Measurements from ENCODE around the gene PARVG. TPM values are rescaled to one million over a fixed set of nuclear protein-coding genes. Genes with fewer than 3 reads are reported as not detected.

The PARVG gene
- total RNA-seq, 4 donors from 2014 or later = 0.19 to 4.8 (median 2.7) TPM

- Histone ChIP-seq H3K4me3 (no peak overlapping the region), H3K4me1 (peaks cover 2 to 6% of the 10 kb centered on the region in 2 donors), H3K27me3 (no peaks in the 10 kb centered on the region), H3K9me3 (no peaks in the 10 kb centered on the region), H3K36me3 (no peaks in the 10 kb centered on the region), H3K27ac (no peak overlapping the region)
- intact Hi-C loops (cut with DNase I; ENCODE audit: low total_unique reads) (no loop called here), in situ Hi-C loops (cut with MboI; ENCODE audit: low sequenced_read_pairs in 4 of 4) (no loop called here)
- no peak for ATAC-seq
- no peak for TF ChIP-seq CTCF (IDR thresholded peaks at IDR 0.05 in 4 of 5, conservative IDR thresholded peaks at IDR 0.05 in 1 of 5)
- TF ChIP-seq POLR2A (IDR thresholded peaks at IDR 0.05) = no peak
- no peak for DNase-seq
These were observed 26.7 kb downstream of the PARVG start for GRCh38 chr22:44207173-44207980.

- no peaks in the 10 kb centered on the region for H3K27me3 ChIP-seq
- DNase-seq = no peak
- no peak overlapping the region for H3K4me3 ChIP-seq
- H3K4me1 ChIP-seq = peaks cover 8 to 10% of the 10 kb centered on the region in 2 donors
- H3K36me3 ChIP-seq = no peaks in the 10 kb centered on the region
- no peaks in the 10 kb centered on the region for H3K9me3 ChIP-seq
- no peak for TF ChIP-seq CTCF (IDR thresholded peaks at IDR 0.05 in 4 of 5, conservative IDR thresholded peaks at IDR 0.05 in 1 of 5)
- TF ChIP-seq POLR2A (IDR thresholded peaks at IDR 0.05) = no peak
- in situ Hi-C loops (cut with MboI; ENCODE audit: low sequenced_read_pairs in 4 of 4) = no loop called here
- H3K27ac ChIP-seq = no peak overlapping the region
- ATAC-seq = no peak
- intact Hi-C loops (cut with DNase I; ENCODE audit: low total_unique reads) = no loop called here
These were observed 27.2 kb downstream of the PARVG start for GRCh38 chr22:44207981-44208317.

- in situ Hi-C loops (cut with MboI; ENCODE audit: low sequenced_read_pairs in 4 of 4) = no loop called here
- Histone ChIP-seq H3K27ac (no peak overlapping the region), H3K36me3 (no peaks in the 10 kb centered on the region), H3K4me1 (peaks cover 9 to 10% of the 10 kb centered on the region in 2 donors), H3K4me3 (no peak overlapping the region), H3K9me3 (no peaks in the 10 kb centered on the region), H3K27me3 (no peaks in the 10 kb centered on the region)
- ATAC-seq (no peak), DNase-seq (no peak)
- no peak for TF ChIP-seq CTCF (IDR thresholded peaks at IDR 0.05 in 4 of 5, conservative IDR thresholded peaks at IDR 0.05 in 1 of 5)
- intact Hi-C loops (cut with DNase I; ENCODE audit: low total_unique reads) = no loop called here
These were observed 28.6 kb downstream of the PARVG start for GRCh38 chr22:44209343-44209742.

- Histone ChIP-seq H3K4me1 (peaks cover 9 to 10% of the 10 kb centered on the region in 2 donors), H3K36me3 (no peaks in the 10 kb centered on the region), H3K4me3 (no peak overlapping the region), H3K9me3 (peaks cover 0 to 1% (median 0%) of the 10 kb centered on the region in 3 donors), H3K27ac (no peak overlapping the region), H3K27me3 (no peaks in the 10 kb centered on the region)
- in situ Hi-C loops (cut with MboI; ENCODE audit: low sequenced_read_pairs in 4 of 4) (no loop called here), intact Hi-C loops (cut with DNase I; ENCODE audit: low total_unique reads) (no loop called here)
- no peak for DNase-seq
- no peak for TF ChIP-seq CTCF (IDR thresholded peaks at IDR 0.05 in 4 of 5, conservative IDR thresholded peaks at IDR 0.05 in 1 of 5)
- TF ChIP-seq POLR2A (IDR thresholded peaks at IDR 0.05) = no peak
- no peak for ATAC-seq
These were observed 30.0 kb downstream of the PARVG start for GRCh38 chr22:44210722-44211121.

All from gastrocnemius medialis (tissue), 4 donors.